Measurements from ENCODE around the gene TNS4.
A peak's percentile ranks its signal among the peaks of the same experiment; 100 is the strongest.

Gene TNS4

DNA sequence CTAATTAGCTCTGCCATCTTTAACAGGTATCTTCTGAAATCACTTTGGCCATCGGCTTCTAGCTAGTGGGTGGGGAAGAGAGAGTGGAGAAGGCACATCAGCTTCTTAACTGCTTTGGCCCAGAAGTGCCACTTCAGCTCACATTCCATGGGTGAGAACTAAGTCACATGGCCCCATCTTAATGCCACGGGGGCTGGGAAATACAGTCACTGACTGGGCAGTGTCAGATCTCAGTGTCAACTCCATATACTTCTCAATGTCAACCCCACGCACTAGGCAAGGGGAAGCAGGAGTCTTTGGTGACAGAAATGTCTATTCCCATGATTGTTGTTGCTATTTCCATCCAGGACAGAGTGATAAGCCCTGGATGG, 34.5 kb upstream of the TNS4 start:
- DNase-seq, result no peak

DNA sequence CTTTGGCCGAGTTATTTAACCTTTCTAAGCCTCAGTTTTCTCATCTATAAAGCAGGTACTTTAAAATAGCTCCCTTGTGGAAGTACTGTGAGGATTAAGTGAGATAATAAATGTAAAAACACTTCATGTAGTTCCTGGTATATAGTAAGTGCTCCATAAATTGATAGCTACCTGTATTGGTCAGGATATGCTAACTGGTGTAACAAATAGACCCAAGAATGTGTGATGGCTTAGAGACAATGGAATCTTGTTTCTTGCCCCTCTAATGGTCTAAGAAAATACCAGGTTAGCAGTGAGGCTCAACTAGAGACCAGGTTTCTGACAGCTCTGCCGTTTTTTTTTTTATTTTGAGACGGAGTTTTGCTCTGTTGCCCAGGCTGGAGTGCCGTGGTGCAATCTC, 34.0 kb upstream of the TNS4 start:
- no peak for DNase-seq

GRCh38 chr17:40534371-40535189, 33.2 kb upstream of the TNS4 start:
- DNase-seq, result no peak

DNA sequence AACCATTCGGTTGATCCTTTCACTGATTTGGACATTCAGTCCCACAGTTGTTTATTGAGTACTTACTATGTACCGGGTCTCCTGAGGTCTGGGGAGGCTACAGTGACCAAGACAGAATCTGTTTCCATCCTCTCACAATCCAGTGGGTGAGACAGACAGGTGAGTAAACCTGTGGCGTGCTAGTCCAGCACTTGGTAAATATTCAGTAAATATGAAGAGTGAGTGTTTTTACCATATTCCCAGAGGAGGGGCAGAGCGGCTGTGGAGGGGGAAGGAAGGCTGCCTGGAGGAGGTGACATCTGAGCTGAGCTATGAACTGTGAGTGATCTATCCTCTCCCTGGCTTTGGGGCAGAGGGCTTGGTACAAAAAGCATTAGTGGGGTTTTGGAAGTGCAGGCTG, 32.5 kb upstream of the TNS4 start:
- DNase-seq, result no peak

- DNase-seq, result no peak
These were observed 31.3 kb upstream of the TNS4 start for GRCh38 chr17:40532520-40533253.

- peak; percentile 87 for DNase-seq
These were observed 29.9 kb upstream of the TNS4 start for GRCh38 chr17:40531051-40531991.

- no peak for DNase-seq
These were observed 29.1 kb upstream of the TNS4 start for GRCh38 chr17:40530531-40530994.

GRCh38 chr17:40529991-40530390, 28.6 kb upstream of the TNS4 start:
- DNase-seq, result no peak

DNA sequence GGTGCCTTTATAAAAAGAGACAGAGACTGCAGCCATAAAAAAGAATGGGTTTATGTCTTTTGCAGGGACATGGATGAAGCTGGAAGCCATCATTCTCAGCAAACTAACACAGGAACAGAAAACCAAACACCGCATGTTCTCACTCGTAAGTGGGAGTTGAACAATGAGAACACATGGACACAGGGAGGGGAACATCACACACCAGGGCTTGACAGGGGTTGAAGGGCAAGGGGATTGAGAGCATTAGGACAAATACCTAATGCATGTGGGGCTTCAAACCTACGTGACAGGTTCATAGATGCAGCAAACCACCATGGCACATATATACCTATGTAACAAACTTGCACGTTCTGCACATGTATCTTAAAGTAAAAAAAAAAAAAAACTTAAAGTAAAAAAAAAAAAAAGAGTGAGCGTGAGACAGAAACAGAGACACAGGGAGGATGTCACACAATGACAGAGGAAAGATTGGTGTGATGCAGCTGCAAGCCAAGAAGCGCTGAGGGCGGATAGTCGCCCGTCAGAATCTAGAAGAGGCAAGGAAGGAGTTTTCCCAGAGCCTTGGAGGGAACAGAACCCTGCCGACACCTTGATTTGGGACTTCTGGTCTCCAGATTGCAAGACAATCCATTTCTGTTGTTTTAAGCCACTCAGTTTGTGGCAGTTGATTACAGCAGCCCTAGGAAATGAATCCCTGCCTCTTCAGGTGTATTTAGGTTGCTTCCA, 27.4 kb upstream of the TNS4 start:
- no peak for DNase-seq

GRCh38 chr17:40526668-40527067, 25.2 kb upstream of the TNS4 start:
- no peak for DNase-seq

GRCh38 chr17:40525294-40525693, 23.9 kb upstream of the TNS4 start:
- no peak for DNase-seq

DNA sequence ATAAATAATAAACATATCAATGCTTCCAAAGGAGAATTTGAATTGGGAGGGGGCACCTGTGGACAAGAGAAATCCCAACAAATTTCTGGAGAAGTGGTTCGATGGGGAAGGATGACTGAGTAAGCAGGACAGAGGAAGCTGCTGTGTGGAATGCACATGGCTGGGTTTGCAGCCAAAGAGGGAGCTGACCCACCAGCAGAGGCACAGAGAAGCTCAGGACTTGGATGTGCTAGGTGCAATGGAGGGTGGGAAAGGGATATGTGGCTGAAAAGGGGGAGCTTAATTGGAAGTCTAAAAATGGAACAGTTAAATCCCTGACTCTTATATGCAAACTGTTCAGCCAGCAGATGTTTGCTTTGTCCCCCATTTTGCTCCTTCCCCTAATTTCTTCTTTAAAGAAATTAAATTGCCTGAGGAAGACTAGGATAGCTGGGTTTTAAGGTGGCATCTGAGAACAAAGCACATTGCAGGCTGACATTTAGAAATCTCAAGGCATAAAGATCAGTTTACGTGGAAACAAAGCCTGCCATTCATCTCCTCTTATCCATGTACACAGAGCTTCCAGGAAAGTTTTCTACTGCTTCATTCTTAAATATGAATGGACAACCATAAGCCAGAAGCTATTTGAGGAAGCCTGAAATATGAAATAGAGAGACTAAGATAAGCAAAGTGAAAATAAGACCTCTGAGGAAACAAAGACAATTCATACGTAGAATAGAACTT, 23.0 kb upstream of the TNS4 start:
- DNase-seq, result no peak

GRCh38 chr17:40522961-40523310, 21.5 kb upstream of the TNS4 start:
- DNase-seq, result no peak

DNA sequence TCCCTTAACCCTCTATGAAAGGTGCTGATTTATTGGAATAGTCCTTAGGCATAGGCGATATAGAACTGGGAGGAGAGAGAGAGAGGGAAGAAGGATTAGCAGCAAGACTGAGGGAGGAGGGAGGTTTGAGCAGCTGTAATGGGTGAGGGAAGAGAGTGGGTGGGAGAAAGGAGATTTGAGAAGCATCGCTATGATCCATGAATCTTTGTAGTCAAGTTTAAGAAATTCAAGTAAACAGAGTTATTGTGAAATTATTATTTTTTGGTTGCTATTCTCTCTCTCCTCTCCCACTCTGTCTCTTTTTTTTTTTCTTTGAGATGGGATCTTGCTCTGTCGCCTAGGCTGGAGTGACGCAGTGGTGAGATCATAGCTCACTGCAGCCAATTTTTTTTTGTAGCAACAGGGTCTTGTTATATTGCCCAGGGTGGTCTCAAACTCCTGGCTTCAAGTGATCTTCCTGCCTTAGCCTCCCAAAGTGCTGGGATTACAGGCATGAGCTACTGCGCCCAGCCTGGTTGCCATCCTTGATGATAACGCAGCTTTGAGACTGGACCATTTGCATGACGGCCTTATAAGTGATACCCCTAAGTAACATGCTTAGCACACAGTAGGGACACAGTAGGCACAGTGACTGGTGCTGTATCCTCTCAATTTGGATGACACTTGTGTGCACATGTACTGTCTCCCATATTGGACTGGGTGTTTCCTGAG, 21.0 kb upstream of the TNS4 start:
- DNase-seq, result no peak

DNA sequence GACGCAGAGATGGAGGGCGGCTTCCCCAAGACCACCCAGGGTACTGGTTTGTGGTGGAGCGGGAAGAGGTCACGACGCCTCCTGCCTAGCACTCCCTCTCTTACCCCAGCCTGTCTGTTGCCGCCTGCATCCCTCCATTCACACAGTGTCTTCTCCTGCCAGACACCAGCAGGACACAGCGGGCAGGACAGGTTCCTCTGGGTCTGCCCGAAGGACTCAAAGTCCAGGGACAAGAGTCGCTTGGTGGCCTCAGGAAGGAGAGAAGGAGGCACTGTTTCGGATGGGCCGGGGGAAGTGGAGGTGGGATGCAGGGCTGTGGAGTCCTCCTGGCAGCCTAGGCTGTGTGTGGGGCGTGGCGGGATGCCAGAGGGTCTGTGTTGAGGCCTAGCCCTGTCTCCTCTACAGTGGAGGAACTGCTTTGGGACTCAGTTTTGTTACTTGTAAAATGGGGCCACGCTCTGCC, 19.6 kb upstream of the TNS4 start:
- no peak for DNase-seq

GRCh38 chr17:40519089-40519775, 17.8 kb upstream of the TNS4 start:
- no peak for DNase-seq

DNA sequence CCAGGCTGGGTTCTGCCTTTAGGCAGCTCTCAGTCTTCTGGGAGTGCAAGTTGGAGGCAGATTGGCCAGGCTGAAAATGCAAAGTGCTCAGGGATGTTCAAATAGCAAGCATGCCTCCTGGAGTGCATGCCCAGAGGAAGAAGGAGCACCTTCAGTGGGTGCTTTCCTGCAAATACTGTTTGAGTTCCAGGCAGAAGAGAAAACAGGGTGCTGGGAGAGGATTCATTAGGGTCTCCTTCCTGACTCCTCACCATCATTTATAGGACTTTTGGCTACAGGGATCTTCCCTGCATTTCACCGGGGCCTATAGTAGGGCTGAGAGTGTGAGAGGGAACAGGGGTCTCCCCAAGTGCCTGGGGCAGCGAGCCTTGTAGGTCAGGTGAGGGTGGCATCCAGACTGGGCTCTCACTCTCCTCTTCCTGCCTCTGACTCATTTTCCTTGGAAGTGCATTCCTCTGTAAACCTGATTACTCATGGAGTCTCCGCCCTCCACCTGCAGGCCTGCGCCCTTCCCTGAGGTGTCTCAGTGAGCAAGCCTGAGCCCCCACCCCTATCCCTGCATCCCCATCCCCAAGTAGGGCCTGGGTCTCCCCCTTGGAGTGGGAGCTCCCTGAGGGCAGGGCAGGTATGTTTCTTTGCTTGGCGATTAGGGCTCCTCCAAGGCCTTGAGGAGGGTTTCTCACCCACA, 17.1 kb upstream of the TNS4 start:
- no peak for DNase-seq

GRCh38 chr17:40517981-40518380, 16.6 kb upstream of the TNS4 start:
- no peak for DNase-seq

- no peak for DNase-seq
These were observed 15.9 kb upstream of the TNS4 start for GRCh38 chr17:40517286-40517662.
